Heart left ventricle (tissue), 16 donors: ENCODE data around the gene SEC14L1. TPM values are rescaled to one million over a fixed set of nuclear protein-coding genes. Genes with fewer than 3 reads are reported as not detected.

Source experiments
- ATAC-seq, 4 donors: fragments of 200-7000 bp; cut with Tn5 transposase; one replicate each; pipeline ENCODE4 v1.9.1; 2020 to 2022; ENCODE audit warnings: moderate library complexity in 4 of 4, mild to moderate bottlenecking in 3 of 4, moderate number of reproducible peaks in 1 of 4
- DNase-seq, 5 donors: peaks; one replicate each; pipeline ENCODE4 v3.0.0-alpha.2; 2020
- H3K27ac ChIP-seq, 12 donors: fragments of 200-600 bp; sonication (generic) in 4 of 12; one replicate each; pipeline versions ENCODE4 v1.5.0 to v1.8.0; 2016 to 2022; ENCODE audit warnings: mild to moderate bottlenecking in 2 of 12
- H3K27me3 ChIP-seq, 9 donors: fragments of 200-600 bp; sonication (generic) in 2 of 9; one replicate each; pipeline versions ENCODE4 v1.5.1 to v1.8.0; 2016 to 2022; ENCODE audit warnings: mild to moderate bottlenecking in 3 of 9
- H3K36me3 ChIP-seq, 9 donors: fragments of 200-600 bp; sonication (generic) in 2 of 9; one replicate each; pipeline versions ENCODE4 v1.5.0 to v1.8.0; 2018 to 2022; ENCODE audit warnings: mild to moderate bottlenecking in 2 of 9
- H3K4me1 ChIP-seq, 12 donors: fragments of 200-600 bp; sonication (generic) in 4 of 12; one replicate each; pipeline versions ENCODE4 v1.5.0 to v1.8.0; 2016 to 2022; ENCODE audit warnings: mild to moderate bottlenecking in 3 of 12
- H3K4me3 ChIP-seq, 12 donors: fragments of 200-600 bp; sonication (generic) in 4 of 12; one replicate each; pipeline versions ENCODE4 v1.5.0 to v1.8.0; 2017 to 2022; ENCODE audit warnings: mild to moderate bottlenecking in 9 of 12, moderate library complexity in 4 of 12
- H3K9me3 ChIP-seq, 12 donors: fragments of 200-600 bp; sonication (generic) in 4 of 12; one replicate each; pipeline versions ENCODE4 v1.5.0 to v1.8.0; 2016 to 2022; ENCODE audit warnings: mild to moderate bottlenecking in 1 of 12
- CTCF ChIP-seq, 12 donors: fragments of 200-600 bp; sonication (generic) in 4 of 12; IDR thresholded peaks; one replicate each; pipeline versions ENCODE4 v1.5.0 to v1.8.0; 2018 to 2022; ENCODE audit warnings: antibody characterized with exemption in 12 of 12, mild to moderate bottlenecking in 5 of 12
- POLR2A ChIP-seq, 2 donors: fragments of 450-650 bp; IDR thresholded peaks; one replicate each; pipeline ENCODE4 v1.6.1; 2017; ENCODE audit warnings: antibody characterized with exemption in 2 of 2, mild to moderate bottlenecking in 2 of 2, moderate library complexity in 2 of 2
- WGBS, 4 donors: extraction: QIAGEN DNeasy Blood & Tissue Kit in 2 of 4; methylation state at CpG; one replicate each; pipeline versions ENCODE4 v1.1.5 to v1.1.7; 2013 to 2018; 5-methylcytosine and 5-hydroxymethylcytosine counted together
- intact Hi-C, 10 donors: fragments of 100-400 bp; cut with DNase I; formaldehyde crosslinking; loops; one replicate each; pipeline versions ENCODE4 v1.11.1 to v1.14.2; 2022
- polyA plus RNA-seq, 2 donors: library from polyadenylated mRNA; stranded (reverse); fragments of 200-250 nt; gene quantifications; one replicate each; pipeline ENCODE4 v1.2.3, GENCODE V29; 2013
- total RNA-seq, 9 donors: library from RNA; depleted of rRNA in 2 of 9; stranded (reverse); fragments of >200 nt in 2 of 9; fragmentation: NEBNext Ultra II Directional in 3 of 9; extraction: Animal tissue kit (Norgen Biotek cat#: 25700) in 3 of 9; gene quantifications; one replicate each; pipeline versions ENCODE4 v1.1.0 to v1.2.4, GENCODE V29; 2016 to 2023
- donor health status: ischemic (EF 13 %, LVEDD 7.1; RV severe dilation, severe dysfunction).
- donor health status: healthy with polysubstance abuse.
- donor health status: DM: no; HTN: yes; CAD: no.
- donor health status: DM: no; HTN: no; CAD: no.
- donor health status: ischemic (EF 25% LVEDD 6.9; RV normal size, moderate dysfunction).
- donor health status: ischemic (EF 25% LVEDD 5.7; RV mildly dilated, moderate dysfunction).
- donor health status: healthy.
- donor health status: DM: yes; HTN: yes; CAD: no.
- donor health status: ischemic (EF 35%, LVEDD 5.7; RV mildly dilated, moderate dysfunction).
- donor health status: nonischemic (EF 11% LVEDD 7.7; RV severe dilation, severe dysfunction).
- donor health status: DM: yes; HTN: yes; CAD: no.
- donor health status: PGD.
- donor health status: ischemic (EF 29% LVEDD 5.4; RV normal size, mild dysfunction).
- donor health status: nonischemic (EF 23%, LVEDD 6.1; RV moderate dilation, normal function).

SEC14L1 gene
- total and polyA plus RNA-seq, 11 donors: 26.6 to 116 (median 53.7) TPM

GRCh38 chr17:77212833-77213777, 72.3 kb downstream of the SEC14L1 start:
- WGBS, 4 donors: 52 to 76% (median 60%) methylated on average over 29 to 40 of the region's 40 CpGs
- H3K27ac ChIP-seq: peak overlapping the region in 9 of 12 donors; percentile 2 to 64 (median 19)
- H3K4me1 ChIP-seq: peaks cover 4 to 61% (median 23%) of the 10 kb centered on the region in 12 donors
- H3K27me3 ChIP-seq: no peaks in the 10 kb centered on the region
- H3K36me3 ChIP-seq: peaks cover 0 to 94% (median 85%) of the 10 kb centered on the region in 9 donors
- TF ChIP-seq POLR2A (IDR thresholded peaks at IDR 0.05) (no peak), CTCF (IDR thresholded peaks at IDR 0.05) (no peak)
- DNase-seq: peak in 1 of 5 donors; percentile 62
- H3K4me3 ChIP-seq: peak overlapping the region in 1 of 12 donors; percentile 9
- H3K9me3 ChIP-seq: no peaks in the 10 kb centered on the region
- ATAC-seq: peak; percentile 36 to 60 (median 44)
- intact Hi-C loops: loop anchor here in 7 of 10 donors (2.0 to 10.0 kb wide), 4 partner anchors 66 to 118 kb away; no protein-coding TSS in a partner anchor

DNA sequence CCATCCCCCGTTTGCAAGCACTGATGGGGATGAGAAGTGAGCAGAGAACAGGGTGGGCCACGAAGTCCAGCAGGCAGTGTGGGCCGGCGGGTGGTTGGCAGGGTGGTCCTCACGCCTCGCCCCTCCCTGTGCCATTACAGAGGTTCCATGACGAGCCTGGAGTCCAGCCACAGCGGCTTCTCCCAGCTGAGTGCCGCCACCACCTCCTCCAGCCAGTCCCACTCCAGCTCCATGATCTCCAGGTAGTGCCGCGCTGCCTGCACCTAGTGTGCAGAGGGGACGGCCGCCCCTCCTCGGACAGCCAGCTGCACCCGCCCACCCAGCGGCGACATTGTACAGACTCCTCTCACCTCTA, 73.0 kb downstream of the SEC14L1 start:
- intact Hi-C loops: loop anchor here in 7 of 10 donors (2.0 to 10.0 kb wide), 4 partner anchors 66 to 119 kb away; no protein-coding TSS in a partner anchor
- Histone ChIP-seq H3K36me3 (peaks cover 0 to 94% (median 87%) of the 10 kb centered on the region in 9 donors), H3K27me3 (no peaks in the 10 kb centered on the region), H3K4me3 (peak overlapping the region in 1 of 12 donors; percentile 9), H3K27ac (peak overlapping the region in 1 of 12 donors; percentile 12), H3K9me3 (no peaks in the 10 kb centered on the region), H3K4me1 (peaks cover 0 to 54% (median 18%) of the 10 kb centered on the region in 12 donors)
- TF ChIP-seq POLR2A (IDR thresholded peaks at IDR 0.05): no peak
- TF ChIP-seq CTCF (IDR thresholded peaks at IDR 0.05): no peak
- DNase-seq (no peak), ATAC-seq (peak in 2 of 4 donors; percentile 6 to 7)
- 55 to 86% (median 62%) methylated on average over 12 to 17 of the region's 17 CpGs for WGBS, 4 donors

- DNase-seq: no peak
- no peak for ATAC-seq
- intact Hi-C loops: loop anchor here in 6 of 10 donors (5.0 to 10.0 kb wide), 3 partner anchors 67 to 120 kb away; no protein-coding TSS in a partner anchor
- peak overlapping the region in 1 of 12 donors; percentile 23 for H3K27ac ChIP-seq
- peaks cover 0 to 94% (median 86%) of the 10 kb centered on the region in 9 donors for H3K36me3 ChIP-seq
- no peaks in the 10 kb centered on the region for H3K27me3 ChIP-seq
- no peak for TF ChIP-seq CTCF (IDR thresholded peaks at IDR 0.05)
- no peak for TF ChIP-seq POLR2A (IDR thresholded peaks at IDR 0.05)
- no peak overlapping the region for H3K4me3 ChIP-seq
- 83 to 90% (median 87%) methylated on average over 12 of the region's 12 CpGs for WGBS, 4 donors
- peaks cover 0 to 49% (median 13%) of the 10 kb centered on the region in 12 donors for H3K4me1 ChIP-seq
- no peaks in the 10 kb centered on the region for H3K9me3 ChIP-seq
These were observed 73.6 kb downstream of the SEC14L1 start for GRCh38 chr17:77214328-77214727.

DNA sequence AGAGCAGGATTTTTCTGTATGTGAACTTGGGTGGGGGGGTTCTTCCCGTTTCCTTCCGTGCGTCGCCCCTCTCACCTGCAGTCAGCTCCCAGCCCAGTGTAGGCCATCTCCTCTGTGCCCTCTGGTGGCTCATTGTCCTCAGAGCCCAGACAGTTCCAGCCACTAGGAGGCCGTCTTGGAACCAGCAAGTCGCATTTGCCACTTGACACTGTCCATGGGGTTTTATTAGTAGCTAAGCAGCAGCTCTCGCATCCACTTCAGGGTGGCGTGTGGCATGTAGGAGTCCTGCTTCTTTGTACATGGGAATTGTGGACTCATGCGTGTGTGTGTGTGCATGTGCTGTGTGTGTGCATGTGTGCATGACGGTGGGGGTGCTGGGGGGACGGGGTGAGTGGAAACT, 74.0 kb downstream of the SEC14L1 start:
- no peak overlapping the region for H3K4me3 ChIP-seq
- ATAC-seq: peak in 3 of 4 donors; percentile 69 to 75 (median 72)
- peak overlapping the region in 1 of 12 donors; percentile 23 for H3K27ac ChIP-seq
- intact Hi-C loops: loop anchor here in 6 of 10 donors (5.0 to 10.0 kb wide), 3 partner anchors 67 to 120 kb away; no protein-coding TSS in a partner anchor
- H3K4me1 ChIP-seq: peaks cover 0 to 44% (median 11%) of the 10 kb centered on the region in 12 donors
- no peaks in the 10 kb centered on the region for H3K9me3 ChIP-seq
- no peaks in the 10 kb centered on the region for H3K27me3 ChIP-seq
- peak in 3 of 5 donors; percentile 57 to 69 (median 58) for DNase-seq
- WGBS, 4 donors: 63 to 71% (median 64%) methylated on average over 11 of the region's 11 CpGs
- H3K36me3 ChIP-seq: peaks cover 0 to 94% (median 82%) of the 10 kb centered on the region in 9 donors
- TF ChIP-seq POLR2A (IDR thresholded peaks at IDR 0.05) (no peak), CTCF (IDR thresholded peaks at IDR 0.05) (peak; percentile 30 to 67 (median 48))
